Activated T-helper 2 cell treated with anti-CD3 and anti-CD28 coated beads, Interferon-gamma antibody, Interleukin-2, Interleukin-4, amounts not matched to agents 10 μg/mL and 5 μg/mL and 100 μg/mL, durations not matched to agents 14 hours and 24 hours and 36 hours (primary cell): ENCODE measurements around the gene KRTAP5-3. TPM values are rescaled to one million over a fixed set of nuclear protein-coding genes. Genes with fewer than 3 reads are reported as not detected.
A peak's percentile ranks its signal among the peaks of the same experiment; 100 is the strongest.

ENCODE experiments used
- DNase-seq: peaks from one replicate; pipeline ENCODE4 v3.0.0; 2021; ENCODE audit warnings: low spot score
- H3K27ac Mint-ChIP-seq: one replicate; pipeline ENCODE4 v1.8.0; 2021; ENCODE audit warnings: mixed read lengths
- H3K27me3 Mint-ChIP-seq: one replicate; pipeline ENCODE4 v1.8.0; 2021; ENCODE audit warnings: low read depth, mixed read lengths
- H3K36me3 Mint-ChIP-seq: one replicate; pipeline ENCODE4 v1.8.0; 2021; ENCODE audit warnings: low read depth, mixed read lengths
- H3K4me1 Mint-ChIP-seq: one replicate; pipeline ENCODE4 v1.8.0; 2021; ENCODE audit warnings: low read depth, mixed read lengths
- H3K4me3 Mint-ChIP-seq: one replicate; pipeline ENCODE4 v1.8.0; 2021; ENCODE audit warnings: low read depth, mild to moderate bottlenecking, moderate library complexity, mixed read lengths
- H3K9me3 Mint-ChIP-seq: one replicate; pipeline ENCODE4 v1.8.0; 2021; ENCODE audit warnings: mixed read lengths
- intact Hi-C: fragments of 100-400 bp; cut with micrococcal nuclease; formaldehyde crosslinking; loops from one replicate; pipeline ENCODE4 v1.15.1; 2023
- total RNA-seq: library from RNA; stranded (reverse); gene quantifications from 2 replicates; pipeline ENCODE4 v1.2.3, GENCODE V29; 2022

KRTAP5-3 gene
- total RNA-seq, result not detected in 2 replicates

- no peaks in the 10 kb centered on the region for H3K9me3 Mint-ChIP-seq
- H3K27ac Mint-ChIP-seq, result no peak within 1 kb of the TSS
- intact Hi-C loops, result no loop called here
- H3K4me1 Mint-ChIP-seq, result no peaks in the 10 kb centered on the region
- peaks cover 7% of the 10 kb centered on the region for H3K27me3 Mint-ChIP-seq
- H3K36me3 Mint-ChIP-seq, result no peaks in the 10 kb centered on the region
- no peak for DNase-seq
- no peak within 1 kb of the TSS for H3K4me3 Mint-ChIP-seq
These were observed at the start of gene KRTAP5-3 for GRCh38 chr11:1608363-1608762. Gene KRTAP5-3, minus strand, starts transcription at chr11:1608463. Its CDS starts 78 bp downstream, at chr11:1608385.

GRCh38 chr11:1656670-1657069, 48.4 kb upstream of the KRTAP5-3 start:
- Mint-ChIP-seq H3K27me3 (peaks cover 19% of the 10 kb centered on the region), H3K4me3 (no peak overlapping the region), H3K9me3 (no peaks in the 10 kb centered on the region), H3K4me1 (peaks cover 7% of the 10 kb centered on the region), H3K36me3 (no peaks in the 10 kb centered on the region), H3K27ac (no peak overlapping the region)
- DNase-seq, result no peak
- intact Hi-C loops, result no loop called here

GRCh38 chr11:1656061-1656441, 47.8 kb upstream of the KRTAP5-3 start:
- intact Hi-C loops, result no loop called here
- Mint-ChIP-seq H3K9me3 (no peaks in the 10 kb centered on the region), H3K27me3 (peaks cover 21% of the 10 kb centered on the region), H3K4me1 (peaks cover 7% of the 10 kb centered on the region), H3K36me3 (no peaks in the 10 kb centered on the region), H3K27ac (no peak overlapping the region), H3K4me3 (no peak overlapping the region)
- DNase-seq, result no peak

GRCh38 chr11:1655168-1656060, 47.2 kb upstream of the KRTAP5-3 start:
- H3K27ac Mint-ChIP-seq, result no peak overlapping the region
- peaks cover 21% of the 10 kb centered on the region for H3K27me3 Mint-ChIP-seq
- no peaks in the 10 kb centered on the region for H3K36me3 Mint-ChIP-seq
- DNase-seq, result no peak
- no peak overlapping the region for H3K4me3 Mint-ChIP-seq
- intact Hi-C loops, result no loop called here
- peaks cover 7% of the 10 kb centered on the region for H3K4me1 Mint-ChIP-seq
- H3K9me3 Mint-ChIP-seq, result no peaks in the 10 kb centered on the region

- no peak for DNase-seq
- intact Hi-C loops, result loop anchor here (5.0 kb wide), 1 partner anchor 38 kb away; no protein-coding TSS in a partner anchor
- H3K4me3 Mint-ChIP-seq, result no peak overlapping the region
- no peak overlapping the region for H3K27ac Mint-ChIP-seq
- H3K9me3 Mint-ChIP-seq, result no peaks in the 10 kb centered on the region
- H3K4me1 Mint-ChIP-seq, result peaks cover 4% of the 10 kb centered on the region
- peaks cover 13% of the 10 kb centered on the region for H3K27me3 Mint-ChIP-seq
- H3K36me3 Mint-ChIP-seq, result no peaks in the 10 kb centered on the region
These were observed 46.3 kb upstream of the KRTAP5-3 start for GRCh38 chr11:1654388-1655167.

GRCh38 chr11:1653541-1654387, 45.5 kb upstream of the KRTAP5-3 start:
- intact Hi-C loops, result loop anchor here (5.0 kb wide), 1 partner anchor 39 kb away; no protein-coding TSS in a partner anchor
- H3K9me3 Mint-ChIP-seq, result no peaks in the 10 kb centered on the region
- no peaks in the 10 kb centered on the region for H3K4me1 Mint-ChIP-seq
- no peaks in the 10 kb centered on the region for H3K36me3 Mint-ChIP-seq
- DNase-seq, result no peak
- no peak overlapping the region for H3K4me3 Mint-ChIP-seq
- H3K27ac Mint-ChIP-seq, result no peak overlapping the region
- H3K27me3 Mint-ChIP-seq, result peaks cover 8% of the 10 kb centered on the region

GRCh38 chr11:1652771-1653540, 44.7 kb upstream of the KRTAP5-3 start:
- H3K9me3 Mint-ChIP-seq, result no peaks in the 10 kb centered on the region
- H3K36me3 Mint-ChIP-seq, result no peaks in the 10 kb centered on the region
- DNase-seq, result peak; percentile 61
- H3K4me1 Mint-ChIP-seq, result no peaks in the 10 kb centered on the region
- H3K27me3 Mint-ChIP-seq, result peaks cover 6% of the 10 kb centered on the region
- H3K27ac Mint-ChIP-seq, result no peak overlapping the region
- H3K4me3 Mint-ChIP-seq, result no peak overlapping the region
- intact Hi-C loops, result loop anchor here (5.0 kb wide), 1 partner anchor 39 kb away; no protein-coding TSS in a partner anchor

- no peaks in the 10 kb centered on the region for H3K4me1 Mint-ChIP-seq
- intact Hi-C loops, result loop anchor here (5.0 kb wide), 1 partner anchor 40 kb away; no protein-coding TSS in a partner anchor
- no peaks in the 10 kb centered on the region for H3K9me3 Mint-ChIP-seq
- no peak for DNase-seq
- H3K4me3 Mint-ChIP-seq, result no peak overlapping the region
- peaks cover 6% of the 10 kb centered on the region for H3K27me3 Mint-ChIP-seq
- no peak overlapping the region for H3K27ac Mint-ChIP-seq
- H3K36me3 Mint-ChIP-seq, result no peaks in the 10 kb centered on the region
These were observed 44.1 kb upstream of the KRTAP5-3 start for GRCh38 chr11:1652442-1652770.

- intact Hi-C loops, result loop anchor here (5.0 kb wide), 1 partner anchor 40 kb away; no protein-coding TSS in a partner anchor
- H3K36me3 Mint-ChIP-seq, result no peaks in the 10 kb centered on the region
- no peak for DNase-seq
- no peak overlapping the region for H3K27ac Mint-ChIP-seq
- no peaks in the 10 kb centered on the region for H3K4me1 Mint-ChIP-seq
- H3K4me3 Mint-ChIP-seq, result no peak overlapping the region
- no peaks in the 10 kb centered on the region for H3K9me3 Mint-ChIP-seq
- peaks cover 6% of the 10 kb centered on the region for H3K27me3 Mint-ChIP-seq
These were observed 43.8 kb upstream of the KRTAP5-3 start for GRCh38 chr11:1652026-1652425.

- Mint-ChIP-seq H3K4me3 (no peak overlapping the region), H3K4me1 (no peaks in the 10 kb centered on the region), H3K27me3 (peaks cover 6% of the 10 kb centered on the region), H3K27ac (no peak overlapping the region), H3K36me3 (no peaks in the 10 kb centered on the region), H3K9me3 (no peaks in the 10 kb centered on the region)
- DNase-seq, result no peak
- intact Hi-C loops, result loop anchor here (5.0 kb wide), 1 partner anchor 41 kb away; no protein-coding TSS in a partner anchor
These were observed 43.2 kb upstream of the KRTAP5-3 start for GRCh38 chr11:1651411-1651980.

GRCh38 chr11:1650918-1651262, 42.6 kb upstream of the KRTAP5-3 start:
- H3K36me3 Mint-ChIP-seq, result no peaks in the 10 kb centered on the region
- H3K27ac Mint-ChIP-seq, result no peak overlapping the region
- H3K9me3 Mint-ChIP-seq, result no peaks in the 10 kb centered on the region
- H3K4me1 Mint-ChIP-seq, result no peaks in the 10 kb centered on the region
- peaks cover 6% of the 10 kb centered on the region for H3K27me3 Mint-ChIP-seq
- no peak for DNase-seq
- no peak overlapping the region for H3K4me3 Mint-ChIP-seq
- intact Hi-C loops, result loop anchor here (5.0 kb wide), 1 partner anchor 41 kb away; no protein-coding TSS in a partner anchor
